Measurements from ENCODE around the gene IL4. TPM values are rescaled to one million over a fixed set of nuclear protein-coding genes. Genes with fewer than 3 reads are reported as not detected.

The IL4 gene
- total RNA-seq, 4 donors from 2014 or later = not detected

DNA sequence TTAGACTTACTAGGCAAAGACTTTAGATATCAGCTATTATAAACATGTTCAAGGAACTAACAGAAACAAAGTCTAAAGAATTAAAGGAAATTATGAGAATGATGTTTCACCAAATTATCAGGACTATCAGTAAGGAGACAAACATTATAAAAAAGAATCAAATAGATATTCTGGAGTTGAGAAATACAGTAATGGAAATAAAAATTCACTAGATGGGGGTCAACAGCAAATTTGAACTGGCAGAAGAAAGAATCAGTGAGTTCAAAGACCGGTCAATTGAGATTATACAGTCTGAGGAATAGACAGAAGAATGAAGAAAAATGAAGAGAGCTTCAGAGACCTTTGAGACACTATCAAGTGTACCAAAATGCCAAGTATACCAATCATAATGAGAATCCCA, 25.4 kb upstream of the IL4 start:
- no peaks in the 10 kb centered on the region for H3K4me1 ChIP-seq
- intact Hi-C loops (cut with DNase I) = no loop called here
- H3K9me3 ChIP-seq = peaks cover 0 to 15% (median 0%) of the 10 kb centered on the region in 4 donors
- TF ChIP-seq EP300 (IDR thresholded peaks at IDR 0.05) (no peak), POLR2A (IDR thresholded peaks at IDR 0.05; ENCODE audit: low read depth) (no peak), POLR2AphosphoS5 (IDR thresholded peaks at IDR 0.05) (no peak)
- TF ChIP-seq, protein P1, sequence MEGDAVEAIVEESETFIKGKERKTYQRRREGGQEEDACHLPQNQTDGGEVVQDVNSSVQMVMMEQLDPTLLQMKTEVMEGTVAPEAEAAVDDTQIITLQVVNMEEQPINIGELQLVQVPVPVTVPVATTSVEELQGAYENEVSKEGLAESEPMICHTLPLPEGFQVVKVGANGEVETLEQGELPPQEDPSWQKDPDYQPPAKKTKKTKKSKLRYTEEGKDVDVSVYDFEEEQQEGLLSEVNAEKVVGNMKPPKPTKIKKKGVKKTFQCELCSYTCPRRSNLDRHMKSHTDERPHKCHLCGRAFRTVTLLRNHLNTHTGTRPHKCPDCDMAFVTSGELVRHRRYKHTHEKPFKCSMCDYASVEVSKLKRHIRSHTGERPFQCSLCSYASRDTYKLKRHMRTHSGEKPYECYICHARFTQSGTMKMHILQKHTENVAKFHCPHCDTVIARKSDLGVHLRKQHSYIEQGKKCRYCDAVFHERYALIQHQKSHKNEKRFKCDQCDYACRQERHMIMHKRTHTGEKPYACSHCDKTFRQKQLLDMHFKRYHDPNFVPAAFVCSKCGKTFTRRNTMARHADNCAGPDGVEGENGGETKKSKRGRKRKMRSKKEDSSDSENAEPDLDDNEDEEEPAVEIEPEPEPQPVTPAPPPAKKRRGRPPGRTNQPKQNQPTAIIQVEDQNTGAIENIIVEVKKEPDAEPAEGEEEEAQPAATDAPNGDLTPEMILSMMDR (IDR thresholded peaks at IDR 0.05) = no peak
- peaks cover 0 to 2% (median 0%) of the 10 kb centered on the region in 4 donors for H3K27me3 ChIP-seq
- H3K36me3 ChIP-seq = peaks cover under 1 to 13% (median 5%) of the 10 kb centered on the region in 4 donors
- 92% methylated on average over 1 of the region's 1 CpG for WGBS
- no peak overlapping the region for H3K4me3 ChIP-seq
- no peak overlapping the region for H3K27ac ChIP-seq (replicated peaks in 1 of 4)
- DNase-seq (ENCODE audit: extremely low spot score) = no peak

DNA sequence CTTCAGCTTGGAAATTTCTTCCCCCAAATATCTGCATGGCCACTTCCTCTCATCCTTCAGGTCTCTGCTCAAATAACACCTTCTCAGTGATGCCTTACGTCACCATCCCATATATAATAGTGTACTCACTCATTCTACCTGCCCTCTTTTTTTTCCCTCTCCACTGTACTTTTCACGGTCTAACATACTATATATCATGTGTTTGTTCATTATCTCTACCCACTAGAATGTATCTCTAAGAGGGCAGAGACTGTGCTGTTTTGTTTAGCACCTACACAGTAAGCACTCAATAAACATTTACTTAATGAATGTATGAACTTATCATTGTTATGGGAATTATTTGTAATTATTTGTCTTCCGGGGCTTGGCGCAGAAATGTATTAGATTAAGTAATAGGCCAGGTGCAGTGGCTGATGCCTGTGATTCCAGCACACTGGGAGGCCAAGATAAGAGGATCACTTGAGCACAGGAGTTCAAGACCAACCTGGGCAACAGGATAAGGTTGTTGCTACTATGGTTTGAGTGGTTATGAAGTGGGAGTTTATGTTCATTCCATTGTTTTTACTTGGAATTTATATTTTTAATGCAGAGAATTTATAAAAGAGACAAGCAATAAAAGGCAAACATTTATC, 21.8 kb upstream of the IL4 start:
- TF ChIP-seq EP300 (IDR thresholded peaks at IDR 0.05) = no peak
- TF ChIP-seq, protein P1 (IDR thresholded peaks at IDR 0.05) = no peak
- Histone ChIP-seq H3K27ac (replicated peaks in 1 of 4) (no peak overlapping the region), H3K27me3 (peaks cover 0 to 36% (median 12%) of the 10 kb centered on the region in 4 donors), H3K4me1 (peaks cover 12 to 16% (median 15%) of the 10 kb centered on the region in 4 donors), H3K36me3 (no peaks in the 10 kb centered on the region), H3K4me3 (no peak overlapping the region), H3K9me3 (peaks cover 0 to 15% (median 0%) of the 10 kb centered on the region in 4 donors)
- intact Hi-C loops (cut with DNase I) = no loop called here
- DNase-seq (ENCODE audit: extremely low spot score) = peak; percentile 55
- WGBS = 90% methylated on average over 4 of the region's 4 CpGs

DNA sequence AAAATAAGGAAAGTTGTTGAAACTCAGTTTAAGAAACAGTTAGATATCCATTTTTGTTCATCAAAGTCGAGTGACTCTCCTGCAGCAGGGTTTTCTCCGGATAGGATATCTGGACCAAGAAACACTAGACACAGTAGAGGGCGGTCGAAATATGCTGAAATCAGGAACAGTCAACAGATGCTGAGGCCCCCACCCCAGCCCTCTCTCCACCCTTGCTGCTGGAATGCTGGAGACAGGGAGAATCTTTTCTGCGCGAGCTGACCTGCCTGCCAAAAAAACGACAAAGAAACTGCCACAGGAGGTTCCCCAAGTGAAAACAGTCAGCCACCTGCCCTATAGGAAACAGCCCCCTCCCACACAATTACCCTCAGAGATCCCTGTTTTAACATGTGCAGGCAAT, 20.1 kb upstream of the IL4 start:
- 22% methylated on average over 7 of the region's 7 CpGs for WGBS
- no peak overlapping the region for H3K4me3 ChIP-seq
- peaks cover 0 to 49% (median 13%) of the 10 kb centered on the region in 4 donors for H3K27me3 ChIP-seq
- peaks cover 0 to 2% (median 0%) of the 10 kb centered on the region in 4 donors for H3K9me3 ChIP-seq
- intact Hi-C loops (cut with DNase I) = no loop called here
- no peaks in the 10 kb centered on the region for H3K36me3 ChIP-seq
- DNase-seq (ENCODE audit: extremely low spot score) = peak; percentile 55
- H3K4me1 ChIP-seq = peaks cover 12 to 18% (median 15%) of the 10 kb centered on the region in 4 donors
- H3K27ac ChIP-seq (replicated peaks in 1 of 4) = no peak overlapping the region
- TF ChIP-seq POLR2AphosphoS5 (IDR thresholded peaks at IDR 0.05) (no peak), EP300 (IDR thresholded peaks at IDR 0.05) (no peak), POLR2A (IDR thresholded peaks at IDR 0.05; ENCODE audit: low read depth) (no peak)
- TF ChIP-seq, protein P1 (IDR thresholded peaks at IDR 0.05) = no peak

DNA sequence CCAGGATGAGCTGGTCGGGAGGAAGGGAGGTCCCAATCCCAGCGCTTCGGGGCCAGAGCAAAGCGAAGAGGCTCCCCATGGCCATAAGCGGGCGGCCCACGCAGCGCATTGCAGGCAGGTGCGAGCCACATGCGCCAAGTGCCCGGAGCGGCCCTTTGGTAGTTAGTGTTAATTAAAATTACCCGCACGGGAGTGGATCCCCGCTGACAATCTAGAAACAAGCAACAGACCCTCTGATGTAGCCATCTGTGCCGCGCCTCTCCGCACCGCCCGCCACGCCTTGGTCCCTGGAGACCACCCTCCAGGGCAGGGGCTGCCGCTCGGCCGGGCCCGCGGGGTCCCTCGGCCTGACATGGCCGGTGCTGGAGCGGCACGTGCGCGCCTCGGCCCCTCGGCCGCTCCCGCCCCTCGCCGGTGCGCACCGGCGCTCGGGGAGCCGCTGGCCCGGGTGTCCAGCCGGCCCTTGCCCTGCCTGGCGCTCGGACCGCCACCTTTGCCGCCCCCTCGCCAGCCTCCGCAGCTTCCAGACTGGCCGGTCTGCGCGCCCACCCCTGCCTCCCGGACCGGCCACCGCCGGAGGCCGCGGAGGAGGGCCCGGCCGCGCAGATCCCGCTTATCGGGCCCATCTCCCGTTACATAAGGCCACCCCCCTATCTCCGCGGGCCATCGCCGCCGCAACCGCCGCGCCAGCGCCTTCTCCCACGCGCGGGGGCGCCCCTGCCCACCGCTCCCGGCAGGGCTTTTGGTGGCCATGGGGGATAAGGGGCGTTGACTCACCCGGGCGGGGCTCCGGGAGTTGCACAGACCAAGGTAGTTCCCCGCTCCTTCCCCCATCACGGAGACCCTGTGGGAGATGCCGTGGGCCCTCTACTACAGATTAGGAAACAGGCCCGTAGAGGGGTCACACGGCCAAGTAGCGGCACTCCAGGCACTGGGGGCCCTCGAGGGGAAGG, 17.7 kb upstream of the IL4 start:
- TF ChIP-seq, protein P1 (IDR thresholded peaks at IDR 0.05) = peak in 1 of 3 experiments; percentile 19
- no peak for TF ChIP-seq EP300 (IDR thresholded peaks at IDR 0.05)
- intact Hi-C loops (cut with DNase I) = no loop called here
- DNase-seq (ENCODE audit: extremely low spot score) = peak; percentile 88

More for the DNA sequence above, 17.7 kb upstream of the IL4 start:
- H3K27ac ChIP-seq (replicated peaks in 1 of 4) = no peak overlapping the region
- WGBS = 5% methylated on average over 30 of the region's 92 CpGs
- peaks cover 12 to 18% (median 15%) of the 10 kb centered on the region in 4 donors for H3K4me1 ChIP-seq
- H3K36me3 ChIP-seq = no peaks in the 10 kb centered on the region
- H3K27me3 ChIP-seq = peaks cover 0 to 60% (median 13%) of the 10 kb centered on the region in 4 donors
- no peaks in the 10 kb centered on the region for H3K9me3 ChIP-seq
- peak overlapping the region; percentile 54 to 64 (median 58) for H3K4me3 ChIP-seq

Measured in esophagus muscularis mucosa (tissue), 4 donors.